B cell (primary cell): ENCODE data around the gene C6orf47.

Experiments
- CTCF ChIP-seq: fragments of 200-600 bp; IDR thresholded peaks from one replicate; pipeline ENCODE4 v1.8.0; 2022; ENCODE audit warnings: antibody characterized with exemption, mild to moderate bottlenecking
- EZH2 ChIP-seq: IDR thresholded peaks from 2 replicates; pipeline ENCODE4 v1.6.1; 2012; ENCODE audit warnings: borderline replicate concordance, low read depth, mild to moderate bottlenecking, moderate library complexity, low read length; ENCODE audit not compliant: insufficient read depth, poor library complexity, severe bottlenecking

GRCh38 chr6:31697555-31697954, 37.0 kb upstream of the C6orf47 start:
- TF ChIP-seq CTCF (no peak), EZH2 (no peak)
